ENCODE results near the gene XRCC3. TPM values are rescaled to one million over a fixed set of nuclear protein-coding genes. Genes with fewer than 3 reads are reported as not detected.

Gene XRCC3
- total and polyA plus RNA-seq, 2 of the 8 experiments (the other 6 are each of a cell fraction or from before 2014, with no cell fraction given): 36.9 to 41.8 TPM

DNA sequence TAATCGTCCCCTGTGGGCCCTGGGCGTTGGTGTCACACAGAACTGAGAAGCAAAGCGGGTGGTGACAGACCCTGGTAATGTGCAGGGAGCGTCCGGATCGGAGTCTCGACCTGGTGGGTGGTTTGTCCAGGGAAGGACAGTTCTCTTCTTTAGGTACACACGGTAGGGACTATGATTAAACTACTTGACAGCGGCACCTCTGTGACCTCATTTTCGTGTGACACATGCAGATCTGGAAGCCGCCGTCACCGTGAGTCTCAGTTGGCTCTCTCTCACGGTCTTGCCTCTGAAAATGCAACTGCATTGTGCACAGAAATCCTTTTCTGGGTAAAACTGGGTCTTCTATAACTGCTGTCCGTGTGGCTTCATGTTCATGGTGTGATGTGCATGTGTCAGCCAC lies 32.1 kb downstream of the XRCC3 start:
- H2BK12ac ChIP-seq (ENCODE audit: low read depth, low read length): no peak overlapping the region
- no peaks in the 10 kb centered on the region for H3K23me2 ChIP-seq (ENCODE audit: low read depth, low read length)
- H3K56ac ChIP-seq (replicated peaks; ENCODE audit: insufficient read length, low read depth, low read length): no peak overlapping the region
- H3K4ac ChIP-seq (replicated peaks; ENCODE audit: insufficient read length, low read depth, low read length): no peak overlapping the region
- no peak overlapping the region for H2AK5ac ChIP-seq (ENCODE audit: low read depth, low read length)
- H2BK20ac ChIP-seq (ENCODE audit: low read length): no peak overlapping the region
- no peak overlapping the region for H3K4me3 ChIP-seq (ENCODE audit: extremely low read depth in 1 of 4, insufficient read depth in 2 of 4, low read depth in 3 of 4, low read length in 4 of 4)
- no peak overlapping the region for H2BK15ac ChIP-seq (ENCODE audit: low read length)
- CTCF ChIA-PET (ENCODE audit: partially characterized antibody): no interaction called here
- no peaks in the 10 kb centered on the region; the same call in 1 of the 2 replicates for H3K79me1 ChIP-seq (ENCODE audit: low read depth, low read length)
- no peak for DNase-seq (ENCODE audit: low read depth in 1 of 2, low spot score in 2 of 2)
- 86% methylated on average over 15 of the region's 15 CpGs; no CpG with 5 or more reads in 1 of the 2 experiments for WGBS, 2 experiments (ENCODE audit: extremely low coverage in 1 of 2, insufficient coverage in 1 of 2, insufficient read length in 1 of 2, insufficient replicate concordance in 2 of 2, low coverage in 1 of 2, low lambda C conversion rate in 2 of 2, missing lambda C conversion rate in 1 of 2)
- H4K5ac ChIP-seq (ENCODE audit: insufficient read length, low read depth, low read length): no peak overlapping the region
- no peak overlapping the region for H2BK5ac ChIP-seq (ENCODE audit: low read depth, low read length)
- H3K4me2 ChIP-seq (ENCODE audit: insufficient read depth in 1 of 2, low read depth in 2 of 2, low read length in 2 of 2): no peak overlapping the region
- no peak overlapping the region for H4K8ac ChIP-seq (ENCODE audit: extremely low read depth, insufficient read depth, low read length)
- no peak overlapping the region for H2BK120ac ChIP-seq (replicated peaks; ENCODE audit: low read depth, low read length)
- H3K23ac ChIP-seq (ENCODE audit: insufficient read length): no peak overlapping the region
- no peak overlapping the region for H3K14ac ChIP-seq (ENCODE audit: insufficient read length)
- peaks cover 26 to 73% (median 38%) of the 10 kb centered on the region in 4 experiments for H3K36me3 ChIP-seq (ENCODE audit: control insufficient read depth in 2 of 4, insufficient read depth in 4 of 4, low read length in 3 of 4)
- no peak overlapping the region for H2AFZ ChIP-seq (ENCODE audit: low read length)
- H3K79me2 ChIP-seq (ENCODE audit: control insufficient read depth in 1 of 2, insufficient read depth in 2 of 2, low read length in 2 of 2): no peaks in the 10 kb centered on the region; a peak in 1 of 4 replicates
- H3K18ac ChIP-seq (ENCODE audit: extremely low read depth, low read length): no peak overlapping the region
- peaks cover 5 to 10% of the 10 kb centered on the region in 2 experiments for H4K20me1 ChIP-seq (replicated peaks in 1 of 2; ENCODE audit: control insufficient read depth in 1 of 2, insufficient read depth in 2 of 2, low read length in 2 of 2)
- no peak overlapping the region for H4K91ac ChIP-seq (replicated peaks; ENCODE audit: insufficient read length, low read length)
- H3K4me1 ChIP-seq (replicated peaks in 1 of 4; ENCODE audit: control insufficient read depth in 3 of 4, insufficient read depth in 4 of 4, low read length in 3 of 4): no peaks in the 10 kb centered on the region
- H3K27me3 ChIP-seq (replicated peaks in 1 of 4; ENCODE audit: control insufficient read depth in 3 of 4, extremely low read depth in 1 of 4, insufficient read depth in 3 of 4, low read length in 3 of 4): no peaks in the 10 kb centered on the region
- no peaks in the 10 kb centered on the region for H3K9me3 ChIP-seq (ENCODE audit: insufficient read depth in 2 of 2, low read depth in 1 of 2, low read length in 1 of 2)
- no peak overlapping the region for H3K27ac ChIP-seq (ENCODE audit: low read depth, low read length)
- H3K9ac ChIP-seq (replicated peaks in 1 of 4; ENCODE audit: extremely low read depth in 1 of 4, low read depth in 3 of 4, low read length in 3 of 4): no peak overlapping the region
- POLR2A ChIA-PET (ENCODE audit: partially characterized antibody): no interaction called here
- FAIRE-seq: no peak
- no peak for TF ChIP-seq CREB1 (IDR thresholded peaks at IDR 0.05)
- no peak for TF ChIP-seq POLR2A (IDR thresholded peaks at IDR 0.05; ENCODE audit: control extremely low read depth in 1 of 2, low read depth in 2 of 2, low read length in 2 of 2)
- TF ChIP-seq EGR1 (IDR thresholded peaks at IDR 0.05; ENCODE audit: borderline replicate concordance, low read depth, low read length): no peak

Measured in H1 (cell line).